ENCODE results near the gene CCDC85C. TPM values are rescaled to one million over a fixed set of nuclear protein-coding genes. Genes with fewer than 3 reads are reported as not detected.

CCDC85C gene
- total RNA-seq, 1 experiment from 2014 or later = 33.2 TPM

GRCh38 chr14:99587460-99588278 is 16.3 kb downstream of the CCDC85C start:
- H3K27me3 Mint-ChIP-seq (ENCODE audit: low read depth) = no peaks in the 10 kb centered on the region

More at GRCh38 chr14:99587460-99588278, 16.3 kb downstream of the CCDC85C start:
- H3K27ac ChIP-seq (ENCODE audit: insufficient read length, low read depth, low read length) = no peak overlapping the region
- H4K20me1 ChIP-seq (ENCODE audit: control insufficient read depth, insufficient read depth, insufficient read length) = no peaks in the 10 kb centered on the region
- no peaks in the 10 kb centered on the region for H3K9me3 ChIP-seq (ENCODE audit: control insufficient read depth, low read depth, low read length)
- no peak overlapping the region for H3K56ac ChIP-seq (ENCODE audit: insufficient read length, low read depth, low read length)
- no peak overlapping the region for H4K5ac ChIP-seq (ENCODE audit: insufficient read length, low read depth, low read length)
- H2BK20ac ChIP-seq (ENCODE audit: low read depth, low read length, poor library complexity, severe bottlenecking) = no peak overlapping the region
- no peak overlapping the region for H4K91ac ChIP-seq (ENCODE audit: insufficient read length, low read depth, low read length)
- H2AK5ac ChIP-seq (ENCODE audit: insufficient read length, low read length) = no peak overlapping the region
- H3T11ph ChIP-seq (ENCODE audit: low read length) = no peak overlapping the region
- TF ChIP-seq, protein P1, sequence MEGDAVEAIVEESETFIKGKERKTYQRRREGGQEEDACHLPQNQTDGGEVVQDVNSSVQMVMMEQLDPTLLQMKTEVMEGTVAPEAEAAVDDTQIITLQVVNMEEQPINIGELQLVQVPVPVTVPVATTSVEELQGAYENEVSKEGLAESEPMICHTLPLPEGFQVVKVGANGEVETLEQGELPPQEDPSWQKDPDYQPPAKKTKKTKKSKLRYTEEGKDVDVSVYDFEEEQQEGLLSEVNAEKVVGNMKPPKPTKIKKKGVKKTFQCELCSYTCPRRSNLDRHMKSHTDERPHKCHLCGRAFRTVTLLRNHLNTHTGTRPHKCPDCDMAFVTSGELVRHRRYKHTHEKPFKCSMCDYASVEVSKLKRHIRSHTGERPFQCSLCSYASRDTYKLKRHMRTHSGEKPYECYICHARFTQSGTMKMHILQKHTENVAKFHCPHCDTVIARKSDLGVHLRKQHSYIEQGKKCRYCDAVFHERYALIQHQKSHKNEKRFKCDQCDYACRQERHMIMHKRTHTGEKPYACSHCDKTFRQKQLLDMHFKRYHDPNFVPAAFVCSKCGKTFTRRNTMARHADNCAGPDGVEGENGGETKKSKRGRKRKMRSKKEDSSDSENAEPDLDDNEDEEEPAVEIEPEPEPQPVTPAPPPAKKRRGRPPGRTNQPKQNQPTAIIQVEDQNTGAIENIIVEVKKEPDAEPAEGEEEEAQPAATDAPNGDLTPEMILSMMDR (conservative IDR thresholded peaks at IDR 0.05) = no peak
- no peak overlapping the region for H2BK5ac ChIP-seq (ENCODE audit: insufficient read length, low read length)
- H3K14ac ChIP-seq (ENCODE audit: insufficient read depth, low read length) = peak overlapping the region; percentile 75
- no peaks in the 10 kb centered on the region; the same call in 1 of the 2 replicates for H3K79me2 ChIP-seq (ENCODE audit: insufficient read depth, low read length)
- H3K4me1 ChIP-seq (ENCODE audit: insufficient read depth, low read length) = peaks cover 2% of the 10 kb centered on the region; the same call in 1 of the 2 replicates
- H3K36me3 Mint-ChIP-seq (ENCODE audit: insufficient read depth in 1 of 3, low read depth in 3 of 3) = no peaks in the 10 kb centered on the region; a peak in 1 of 7 replicates
- WGBS (ENCODE audit: extremely low coverage, insufficient read length, low lambda C conversion rate) = no CpG with 5 or more reads among the region's 18 CpGs
- no peak overlapping the region for H2BK120ac ChIP-seq (ENCODE audit: low read depth, low read length, poor library complexity, severe bottlenecking)
- H3K4me3 Mint-ChIP-seq = no peak overlapping the region
- H2BK15ac ChIP-seq (ENCODE audit: low read depth, low read length) = no peak overlapping the region
- H3K27me3 ChIP-seq (ENCODE audit: insufficient read depth, low read length) = no peaks in the 10 kb centered on the region
- H3K4ac ChIP-seq (ENCODE audit: low read depth, low read length) = no peak overlapping the region
- DNase-seq = no peak
- H3K9me3 Mint-ChIP-seq = no peaks in the 10 kb centered on the region
- peaks cover 22 to 41% of the 10 kb centered on the region in 2 experiments for H3K4me1 Mint-ChIP-seq
- H2AFZ ChIP-seq (ENCODE audit: low read length) = no peak overlapping the region
- peaks cover 5% of the 10 kb centered on the region for H3K79me1 ChIP-seq (ENCODE audit: insufficient read depth, low read depth, low read length, poor library complexity, severe bottlenecking)
- peak overlapping the region; percentile 13 to 72 (median 61); a peak in 2 of 7 replicates for H3K27ac Mint-ChIP-seq
- no peak overlapping the region for H3K23ac ChIP-seq (ENCODE audit: insufficient read length, low read depth, low read length)
- no peak overlapping the region for H2BK12ac ChIP-seq (ENCODE audit: insufficient read length, low read depth, low read length)
- no peaks in the 10 kb centered on the region for H3K23me2 ChIP-seq (ENCODE audit: insufficient read length, low read depth, low read length, poor library complexity, severe bottlenecking)
- no peak overlapping the region for H3K4me2 ChIP-seq (ENCODE audit: insufficient read depth, insufficient read length, low read length)
- H3K9ac ChIP-seq (ENCODE audit: extremely low read depth, insufficient read length, low read length) = no peak overlapping the region
- H3K18ac ChIP-seq (ENCODE audit: insufficient read length, low read depth, low read length) = no peak overlapping the region
- H4K8ac ChIP-seq (replicated peaks; ENCODE audit: insufficient read length, low read depth, low read length) = no peak overlapping the region
